Measurements from ENCODE around the gene SLC26A8.
A peak's percentile ranks its signal among the peaks of the same experiment; 100 is the strongest.
"Not testable (repeated sequence)": the region's sequence is repeated elsewhere in the genome, so short reads cannot be mapped to it uniquely, and the experiment has no call there.

Gene SLC26A8

GRCh38 chr6:36015666-36016065 is 8.8 kb downstream of the SLC26A8 start:
- peak overlapping the region; percentile 97 for H3K27ac ChIP-seq
- H3K4me3 ChIP-seq (ENCODE audit: low read depth in 1 of 2, low read length in 1 of 2): peak overlapping the region in 1 of 2 experiments; percentile 25
- H3K9me3 ChIP-seq: no peaks in the 10 kb centered on the region
- H3K27me3 ChIP-seq: no peaks in the 10 kb centered on the region
- TF ChIP-seq, protein P1, sequence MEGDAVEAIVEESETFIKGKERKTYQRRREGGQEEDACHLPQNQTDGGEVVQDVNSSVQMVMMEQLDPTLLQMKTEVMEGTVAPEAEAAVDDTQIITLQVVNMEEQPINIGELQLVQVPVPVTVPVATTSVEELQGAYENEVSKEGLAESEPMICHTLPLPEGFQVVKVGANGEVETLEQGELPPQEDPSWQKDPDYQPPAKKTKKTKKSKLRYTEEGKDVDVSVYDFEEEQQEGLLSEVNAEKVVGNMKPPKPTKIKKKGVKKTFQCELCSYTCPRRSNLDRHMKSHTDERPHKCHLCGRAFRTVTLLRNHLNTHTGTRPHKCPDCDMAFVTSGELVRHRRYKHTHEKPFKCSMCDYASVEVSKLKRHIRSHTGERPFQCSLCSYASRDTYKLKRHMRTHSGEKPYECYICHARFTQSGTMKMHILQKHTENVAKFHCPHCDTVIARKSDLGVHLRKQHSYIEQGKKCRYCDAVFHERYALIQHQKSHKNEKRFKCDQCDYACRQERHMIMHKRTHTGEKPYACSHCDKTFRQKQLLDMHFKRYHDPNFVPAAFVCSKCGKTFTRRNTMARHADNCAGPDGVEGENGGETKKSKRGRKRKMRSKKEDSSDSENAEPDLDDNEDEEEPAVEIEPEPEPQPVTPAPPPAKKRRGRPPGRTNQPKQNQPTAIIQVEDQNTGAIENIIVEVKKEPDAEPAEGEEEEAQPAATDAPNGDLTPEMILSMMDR (IDR thresholded peaks at IDR 0.05): no peak
- no peaks in the 10 kb centered on the region for H3K36me3 ChIP-seq
- H3K4me1 ChIP-seq (ENCODE audit: control insufficient read depth in 1 of 2, insufficient read depth in 1 of 2, low read depth in 1 of 2, low read length in 1 of 2): peaks cover 71 to 72% of the 10 kb centered on the region in 2 experiments

- Histone ChIP-seq H3K36me3 (peaks cover 27% of the 10 kb centered on the region), H3K27ac (peak overlapping the region; percentile 89), H3K27me3 (no peaks in the 10 kb centered on the region), H3K9me3 (no peaks in the 10 kb centered on the region), H3K4me3 (ENCODE audit: low read depth in 1 of 2, low read length in 1 of 2) (peak overlapping the region in 1 of 2 experiments; percentile 30), H3K4me1 (ENCODE audit: control insufficient read depth in 1 of 2, insufficient read depth in 1 of 2, low read depth in 1 of 2, low read length in 1 of 2) (peaks cover 34 to 42% of the 10 kb centered on the region in 2 experiments)
- TF ChIP-seq, protein P1 (IDR thresholded peaks at IDR 0.05): no peak
Measured at GRCh38 chr6:36000451-36000850, 24.0 kb downstream of the SLC26A8 start.

GRCh38 chr6:35993150-35993549 is 31.3 kb downstream of the SLC26A8 start:
- TF ChIP-seq, protein P1 (IDR thresholded peaks at IDR 0.05): no peak
- peaks cover 49% of the 10 kb centered on the region for H3K36me3 ChIP-seq
- no peaks in the 10 kb centered on the region for H3K27me3 ChIP-seq
- H3K4me1 ChIP-seq (ENCODE audit: control insufficient read depth in 1 of 2, insufficient read depth in 1 of 2, low read depth in 1 of 2, low read length in 1 of 2): no peaks in the 10 kb centered on the region
- H3K9me3 ChIP-seq: no peaks in the 10 kb centered on the region
- no peak overlapping the region for H3K27ac ChIP-seq
- no peak overlapping the region for H3K4me3 ChIP-seq (ENCODE audit: low read depth in 1 of 2, low read length in 1 of 2)

GRCh38 chr6:35988047-35988446 is 36.4 kb downstream of the SLC26A8 start:
- H3K4me3 ChIP-seq (ENCODE audit: low read depth in 1 of 2, low read length in 1 of 2); H3K27me3 ChIP-seq; H3K9me3 ChIP-seq; H3K27ac ChIP-seq; H3K4me1 ChIP-seq (ENCODE audit: control insufficient read depth in 1 of 2, insufficient read depth in 1 of 2, low read depth in 1 of 2, low read length in 1 of 2): not testable (repeated sequence)
- H3K36me3 ChIP-seq: peaks cover 22% of the 10 kb centered on the region

DNA sequence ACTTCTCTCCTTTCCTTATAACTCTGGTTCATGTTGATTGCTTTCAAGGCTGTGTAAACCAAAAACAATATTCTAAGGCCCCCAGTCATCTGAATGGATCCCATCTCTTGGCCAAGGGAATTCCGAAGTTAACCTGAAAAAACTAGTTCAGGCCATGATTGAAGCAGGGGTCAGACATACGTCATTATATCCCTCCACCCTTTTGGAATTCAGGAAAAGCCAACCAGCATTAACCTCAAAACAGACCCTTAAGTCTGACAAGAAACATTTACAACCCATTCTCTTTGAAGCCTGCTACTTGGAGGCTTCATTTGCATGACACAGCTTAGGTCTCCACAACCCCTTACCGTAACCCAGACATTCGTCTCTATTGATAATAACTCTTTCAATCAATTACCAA is 39.7 kb downstream of the SLC26A8 start:
- no peak overlapping the region for H3K27ac ChIP-seq
- TF ChIP-seq, protein P1 (IDR thresholded peaks at IDR 0.05): no peak
- no peaks in the 10 kb centered on the region for H3K9me3 ChIP-seq
- no peak overlapping the region for H3K4me3 ChIP-seq (ENCODE audit: low read depth in 1 of 2, low read length in 1 of 2)
- H3K36me3 ChIP-seq: peaks cover 13% of the 10 kb centered on the region
- no peaks in the 10 kb centered on the region for H3K4me1 ChIP-seq (ENCODE audit: control insufficient read depth in 1 of 2, insufficient read depth in 1 of 2, low read depth in 1 of 2, low read length in 1 of 2)
- H3K27me3 ChIP-seq: no peaks in the 10 kb centered on the region

DNA sequence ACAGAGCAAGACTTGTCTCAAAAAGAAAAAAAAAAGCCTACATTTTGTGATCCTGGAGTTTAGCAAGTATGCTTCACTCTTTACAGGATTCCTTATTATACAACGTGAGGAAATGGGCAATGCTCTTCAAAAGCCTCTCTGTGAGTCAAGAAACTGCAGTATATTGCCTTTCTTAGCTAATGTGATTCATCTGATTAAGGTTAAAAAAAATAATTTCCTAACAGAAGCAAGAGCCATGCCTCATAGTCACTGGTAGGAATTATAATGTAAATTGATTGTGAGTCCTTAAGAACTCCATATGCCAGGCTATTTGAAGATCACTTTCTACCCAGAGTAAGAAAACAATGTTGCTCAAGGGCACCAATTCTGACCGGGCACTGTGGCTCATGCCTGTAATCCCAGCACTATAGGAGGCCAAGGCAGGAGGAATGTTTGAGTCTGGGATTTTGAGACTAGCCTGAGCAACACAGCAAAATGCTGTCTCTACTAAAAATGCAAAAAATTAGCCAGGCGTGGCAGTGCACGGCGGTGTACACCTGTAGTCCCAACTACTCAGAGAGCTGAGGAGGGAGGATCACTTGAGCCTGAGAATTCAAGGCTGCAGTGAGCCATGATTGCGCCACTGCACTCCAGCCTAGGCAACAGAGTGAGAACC is 43.3 kb downstream of the SLC26A8 start:
- Histone ChIP-seq H3K9me3 (no peaks in the 10 kb centered on the region), H3K27ac (no peak overlapping the region), H3K36me3 (peaks cover 12% of the 10 kb centered on the region), H3K27me3 (no peaks in the 10 kb centered on the region), H3K4me3 (ENCODE audit: low read depth in 1 of 2, low read length in 1 of 2) (no peak overlapping the region), H3K4me1 (ENCODE audit: control insufficient read depth in 1 of 2, insufficient read depth in 1 of 2, low read depth in 1 of 2, low read length in 1 of 2) (no peaks in the 10 kb centered on the region)
- TF ChIP-seq, protein P1 (IDR thresholded peaks at IDR 0.05): no peak

- H3K9me3 ChIP-seq; H3K4me3 ChIP-seq (ENCODE audit: low read depth in 1 of 2, low read length in 1 of 2); H3K27me3 ChIP-seq; H3K4me1 ChIP-seq (ENCODE audit: control insufficient read depth in 1 of 2, insufficient read depth in 1 of 2, low read depth in 1 of 2, low read length in 1 of 2); H3K27ac ChIP-seq: not testable (repeated sequence)
- peaks cover 16% of the 10 kb centered on the region for H3K36me3 ChIP-seq
Measured at GRCh38 chr6:35980126-35980525, 44.3 kb downstream of the SLC26A8 start.
